Measurements from ENCODE around the gene AFAP1.

DNA sequence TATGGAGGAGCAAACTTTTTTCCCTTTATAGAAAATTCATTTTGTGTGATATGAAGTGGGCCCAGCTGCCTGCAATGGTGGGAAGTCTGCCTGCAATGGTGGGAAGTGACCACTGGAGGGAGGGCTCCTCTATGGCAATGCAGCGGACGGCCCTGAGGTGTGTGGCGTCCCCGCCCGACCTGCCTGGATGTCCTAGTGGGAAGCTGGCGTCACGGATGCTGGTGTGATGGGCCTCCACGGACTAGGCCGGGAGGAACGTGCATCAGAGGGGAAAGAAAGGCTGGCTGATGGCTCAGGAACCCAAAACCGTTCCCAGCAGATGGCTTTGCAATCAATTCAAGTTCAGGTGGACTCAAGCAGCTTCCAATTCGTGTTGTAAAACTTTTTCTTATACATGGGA, 177.9 kb downstream of the AFAP1 start:
- TF ChIP-seq, protein P1, sequence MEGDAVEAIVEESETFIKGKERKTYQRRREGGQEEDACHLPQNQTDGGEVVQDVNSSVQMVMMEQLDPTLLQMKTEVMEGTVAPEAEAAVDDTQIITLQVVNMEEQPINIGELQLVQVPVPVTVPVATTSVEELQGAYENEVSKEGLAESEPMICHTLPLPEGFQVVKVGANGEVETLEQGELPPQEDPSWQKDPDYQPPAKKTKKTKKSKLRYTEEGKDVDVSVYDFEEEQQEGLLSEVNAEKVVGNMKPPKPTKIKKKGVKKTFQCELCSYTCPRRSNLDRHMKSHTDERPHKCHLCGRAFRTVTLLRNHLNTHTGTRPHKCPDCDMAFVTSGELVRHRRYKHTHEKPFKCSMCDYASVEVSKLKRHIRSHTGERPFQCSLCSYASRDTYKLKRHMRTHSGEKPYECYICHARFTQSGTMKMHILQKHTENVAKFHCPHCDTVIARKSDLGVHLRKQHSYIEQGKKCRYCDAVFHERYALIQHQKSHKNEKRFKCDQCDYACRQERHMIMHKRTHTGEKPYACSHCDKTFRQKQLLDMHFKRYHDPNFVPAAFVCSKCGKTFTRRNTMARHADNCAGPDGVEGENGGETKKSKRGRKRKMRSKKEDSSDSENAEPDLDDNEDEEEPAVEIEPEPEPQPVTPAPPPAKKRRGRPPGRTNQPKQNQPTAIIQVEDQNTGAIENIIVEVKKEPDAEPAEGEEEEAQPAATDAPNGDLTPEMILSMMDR (optimal IDR thresholded peaks at IDR 0.05 in 1 of 3, IDR thresholded peaks at IDR 0.05 in 1 of 3, conservative IDR thresholded peaks at IDR 0.05 in 1 of 3; ENCODE audit: extremely low read depth in 1 of 3, insufficient read depth in 2 of 3, low read length in 3 of 3) = peak in 2 of 3 experiments; percentile 50 to 58
- no peak for TF ChIP-seq EZH2 (IDR thresholded peaks at IDR 0.05; ENCODE audit: low read length)
